Measurements from ENCODE around the gene LAMA3.

The LAMA3 gene

DNA sequence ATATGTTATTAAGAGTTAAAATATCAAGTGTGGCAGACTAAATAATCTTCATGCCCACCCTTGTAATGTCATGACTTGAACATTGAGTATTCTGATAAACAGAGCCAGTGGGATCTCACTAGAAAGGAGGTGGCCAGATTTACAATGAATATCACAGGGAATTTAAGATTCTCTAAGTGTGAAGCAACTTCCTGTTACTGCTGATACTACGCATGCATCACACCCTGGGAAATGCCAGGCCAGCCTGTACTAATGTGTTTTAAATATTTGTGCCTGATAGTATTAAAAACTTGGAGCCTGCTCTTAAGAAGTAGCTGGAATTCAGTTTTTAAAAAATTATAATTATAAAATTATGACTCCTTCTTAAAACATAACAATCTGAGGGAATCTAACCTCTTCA is 148.3 kb downstream of the LAMA3 start:
- H3K4me1 ChIP-seq (ENCODE audit: control insufficient read depth, insufficient read depth, low read length), result no peaks in the 10 kb centered on the region
- H3K9ac ChIP-seq (ENCODE audit: low read length in 2 of 2), result no peak overlapping the region
- no peaks in the 10 kb centered on the region for H3K9me3 ChIP-seq (ENCODE audit: control insufficient read depth in 2 of 2, low read length in 2 of 2)
- H3K27ac ChIP-seq (ENCODE audit: low read length), result no peak overlapping the region
- H3K4me3 ChIP-seq (ENCODE audit: low read length in 2 of 2), result no peak overlapping the region
- H3K27me3 ChIP-seq (ENCODE audit: control insufficient read depth in 1 of 2, insufficient read depth in 2 of 2, low read length in 2 of 2), result no peaks in the 10 kb centered on the region
- H3K36me3 ChIP-seq (ENCODE audit: control insufficient read depth in 2 of 2, insufficient read depth in 2 of 2, low read length in 2 of 2), result no peaks in the 10 kb centered on the region

DNA sequence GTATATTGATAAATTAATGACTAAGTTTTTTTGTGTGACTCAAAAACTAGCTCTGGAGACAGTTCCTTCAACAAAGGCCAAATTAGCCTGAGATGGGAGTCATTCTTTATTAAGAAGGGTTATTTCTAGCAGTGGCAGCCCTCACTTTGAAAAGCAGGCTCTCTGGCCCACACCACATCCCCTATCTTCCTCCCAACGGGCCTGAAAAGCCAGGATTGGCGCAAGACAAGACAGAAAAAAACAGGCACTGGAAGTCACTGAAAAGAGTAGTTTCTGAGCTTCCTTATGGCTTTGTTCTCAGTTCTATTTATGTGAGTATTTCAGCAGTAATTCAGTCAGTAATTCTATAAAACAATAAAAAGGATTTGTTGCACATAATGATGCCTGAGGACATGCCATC is 149.0 kb downstream of the LAMA3 start:
- no peaks in the 10 kb centered on the region for H3K9me3 ChIP-seq (ENCODE audit: control insufficient read depth in 2 of 2, low read length in 2 of 2)
- no peak overlapping the region for H3K9ac ChIP-seq (ENCODE audit: low read length in 2 of 2)
- H3K27ac ChIP-seq (ENCODE audit: low read length), result no peak overlapping the region
- no peaks in the 10 kb centered on the region for H3K27me3 ChIP-seq (ENCODE audit: control insufficient read depth in 1 of 2, insufficient read depth in 2 of 2, low read length in 2 of 2)
- no peak overlapping the region for H3K4me3 ChIP-seq (ENCODE audit: low read length in 2 of 2)
- no peaks in the 10 kb centered on the region for H3K4me1 ChIP-seq (ENCODE audit: control insufficient read depth, insufficient read depth, low read length)
- H3K36me3 ChIP-seq (ENCODE audit: control insufficient read depth in 2 of 2, insufficient read depth in 2 of 2, low read length in 2 of 2), result no peaks in the 10 kb centered on the region

DNA sequence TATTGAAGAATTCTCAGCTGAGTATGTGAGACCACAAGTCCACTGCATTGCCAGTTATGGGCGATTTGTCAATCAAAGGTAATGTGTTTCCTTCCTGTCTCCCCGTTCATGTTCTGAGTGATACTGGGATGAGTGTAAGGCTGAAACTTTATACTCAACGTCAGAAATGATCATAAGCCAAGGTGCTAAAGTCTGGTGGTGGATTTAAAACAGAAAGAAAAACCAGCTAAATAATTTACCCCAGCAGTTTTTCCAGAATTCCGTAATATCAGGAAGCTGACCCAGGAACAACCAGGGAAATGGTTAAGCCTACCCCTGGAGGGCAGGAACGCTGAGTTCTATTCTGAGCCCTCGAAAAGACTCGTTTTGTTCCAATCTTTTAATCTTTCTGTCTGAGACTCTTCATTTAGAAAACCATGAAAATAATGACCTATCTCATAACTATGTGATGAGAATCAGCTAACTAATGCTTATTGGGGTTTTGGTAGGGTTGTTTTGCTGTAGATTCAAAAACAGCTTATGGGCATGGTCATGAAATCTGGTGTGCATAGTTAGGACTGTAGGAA is 149.6 kb downstream of the LAMA3 start:
- Histone ChIP-seq H3K4me1 (ENCODE audit: control insufficient read depth, insufficient read depth, low read length) (no peaks in the 10 kb centered on the region), H3K27me3 (ENCODE audit: control insufficient read depth in 1 of 2, insufficient read depth in 2 of 2, low read length in 2 of 2) (no peaks in the 10 kb centered on the region), H3K27ac (ENCODE audit: low read length) (no peak overlapping the region), H3K36me3 (ENCODE audit: control insufficient read depth in 2 of 2, insufficient read depth in 2 of 2, low read length in 2 of 2) (no peaks in the 10 kb centered on the region), H3K9me3 (ENCODE audit: control insufficient read depth in 2 of 2, low read length in 2 of 2) (no peaks in the 10 kb centered on the region), H3K4me3 (ENCODE audit: low read length in 2 of 2) (no peak overlapping the region), H3K9ac (ENCODE audit: low read length in 2 of 2) (no peak overlapping the region)

DNA sequence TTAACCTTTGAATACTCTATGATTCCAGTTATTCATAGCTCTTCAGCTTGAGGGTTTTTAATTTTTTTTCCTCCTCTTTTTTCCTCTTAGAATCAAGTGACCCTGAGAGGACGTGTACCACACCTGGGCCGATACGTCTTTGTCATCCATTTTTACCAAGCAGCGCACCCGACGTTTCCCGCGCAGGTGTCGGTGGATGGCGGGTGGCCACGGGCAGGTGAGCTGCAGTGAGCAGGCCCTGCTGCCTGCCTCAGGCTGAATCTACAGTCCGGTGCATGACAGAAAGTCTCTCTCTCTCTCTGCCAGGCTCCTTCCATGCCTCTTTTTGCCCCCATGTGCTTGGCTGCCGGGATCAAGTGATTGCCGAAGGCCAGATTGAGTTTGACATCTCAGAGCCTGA is 153.1 kb downstream of the LAMA3 start:
- no peak overlapping the region for H3K4me3 ChIP-seq (ENCODE audit: low read length in 2 of 2)
- no peak overlapping the region for H3K9ac ChIP-seq (ENCODE audit: low read length in 2 of 2)
- H3K9me3 ChIP-seq (ENCODE audit: control insufficient read depth in 2 of 2, low read length in 2 of 2), result no peaks in the 10 kb centered on the region
- H3K27me3 ChIP-seq (ENCODE audit: control insufficient read depth in 1 of 2, insufficient read depth in 2 of 2, low read length in 2 of 2), result no peaks in the 10 kb centered on the region
- H3K36me3 ChIP-seq (ENCODE audit: control insufficient read depth in 2 of 2, insufficient read depth in 2 of 2, low read length in 2 of 2), result no peaks in the 10 kb centered on the region
- H3K27ac ChIP-seq (ENCODE audit: low read length), result no peak overlapping the region
- H3K4me1 ChIP-seq (ENCODE audit: control insufficient read depth, insufficient read depth, low read length), result no peaks in the 10 kb centered on the region

DNA sequence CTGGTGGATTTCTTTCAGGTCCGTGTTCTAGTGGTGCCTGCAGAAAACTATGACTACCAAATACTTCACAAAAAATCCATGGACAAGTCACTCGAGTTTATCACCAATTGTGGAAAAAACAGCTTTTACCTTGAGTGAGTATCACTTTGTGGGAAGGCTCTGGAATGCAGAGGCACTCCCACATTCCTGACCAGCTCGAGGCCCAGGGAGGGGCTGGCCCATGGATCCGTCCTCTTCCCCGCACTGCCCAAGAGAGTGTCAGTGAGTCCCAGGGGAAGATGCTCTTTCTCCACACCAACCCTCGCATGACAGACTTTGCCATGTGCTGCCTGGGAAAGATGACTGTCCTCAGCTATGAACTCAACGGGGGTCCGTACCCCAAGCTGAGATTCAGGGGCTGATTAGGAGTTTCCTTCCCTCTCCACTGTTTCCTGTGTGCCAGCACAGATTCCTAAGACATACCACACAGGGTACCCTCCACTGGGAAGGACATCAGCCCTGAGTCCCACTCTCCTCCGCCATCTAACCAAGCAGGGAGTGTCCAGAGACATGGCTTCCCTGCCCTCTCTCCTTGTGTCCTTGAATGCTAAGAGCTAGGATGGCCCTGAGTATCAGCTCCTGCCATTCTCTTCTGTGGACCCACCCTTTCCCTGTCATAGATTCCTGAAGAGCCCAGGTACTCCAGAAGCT is 155.9 kb downstream of the LAMA3 start:
- H3K27ac ChIP-seq (ENCODE audit: low read length), result no peak overlapping the region
- H3K4me1 ChIP-seq (ENCODE audit: control insufficient read depth, insufficient read depth, low read length), result no peaks in the 10 kb centered on the region
- no peak overlapping the region for H3K4me3 ChIP-seq (ENCODE audit: low read length in 2 of 2)
- H3K36me3 ChIP-seq (ENCODE audit: control insufficient read depth in 2 of 2, insufficient read depth in 2 of 2, low read length in 2 of 2), result no peaks in the 10 kb centered on the region
- H3K9me3 ChIP-seq (ENCODE audit: control insufficient read depth in 2 of 2, low read length in 2 of 2), result no peaks in the 10 kb centered on the region
- H3K9ac ChIP-seq (ENCODE audit: low read length in 2 of 2), result no peak overlapping the region
- no peaks in the 10 kb centered on the region for H3K27me3 ChIP-seq (ENCODE audit: control insufficient read depth in 1 of 2, insufficient read depth in 2 of 2, low read length in 2 of 2)

DNA sequence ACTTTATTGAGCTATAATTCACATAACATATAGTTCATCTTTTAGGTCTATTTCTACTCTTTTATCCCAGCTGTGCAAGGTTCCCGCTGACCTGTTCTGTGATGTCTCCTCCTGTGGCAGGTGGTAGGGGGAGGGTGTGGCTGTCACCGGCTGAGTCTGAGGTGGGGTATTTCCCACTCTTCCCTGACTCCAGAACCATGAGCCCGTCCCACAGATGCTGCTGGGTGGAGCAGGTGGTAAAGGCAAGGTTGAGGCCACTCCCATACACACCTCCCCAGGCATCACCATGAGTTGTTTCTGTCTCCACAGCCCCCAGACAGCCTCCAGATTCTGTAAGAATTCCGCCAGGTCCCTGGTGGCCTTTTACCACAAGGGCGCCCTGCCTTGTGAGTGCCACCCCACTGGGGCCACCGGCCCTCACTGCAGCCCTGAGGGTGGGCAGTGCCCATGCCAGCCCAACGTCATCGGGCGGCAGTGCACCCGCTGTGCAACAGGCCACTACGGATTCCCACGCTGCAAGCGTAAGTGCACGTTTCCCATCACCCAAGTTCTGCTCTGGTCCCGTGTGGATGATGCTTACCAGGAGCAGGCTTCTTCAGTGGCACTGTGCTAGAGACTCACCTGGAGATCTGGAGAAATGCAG is 156.9 kb downstream of the LAMA3 start:
- Histone ChIP-seq H3K27ac (ENCODE audit: low read length) (no peak overlapping the region), H3K27me3 (ENCODE audit: control insufficient read depth in 1 of 2, insufficient read depth in 2 of 2, low read length in 2 of 2) (no peaks in the 10 kb centered on the region), H3K4me3 (ENCODE audit: low read length in 2 of 2) (no peak overlapping the region), H3K4me1 (ENCODE audit: control insufficient read depth, insufficient read depth, low read length) (no peaks in the 10 kb centered on the region), H3K36me3 (ENCODE audit: control insufficient read depth in 2 of 2, insufficient read depth in 2 of 2, low read length in 2 of 2) (no peaks in the 10 kb centered on the region), H3K9me3 (ENCODE audit: control insufficient read depth in 2 of 2, low read length in 2 of 2) (no peaks in the 10 kb centered on the region), H3K9ac (ENCODE audit: low read length in 2 of 2) (no peak overlapping the region)

DNA sequence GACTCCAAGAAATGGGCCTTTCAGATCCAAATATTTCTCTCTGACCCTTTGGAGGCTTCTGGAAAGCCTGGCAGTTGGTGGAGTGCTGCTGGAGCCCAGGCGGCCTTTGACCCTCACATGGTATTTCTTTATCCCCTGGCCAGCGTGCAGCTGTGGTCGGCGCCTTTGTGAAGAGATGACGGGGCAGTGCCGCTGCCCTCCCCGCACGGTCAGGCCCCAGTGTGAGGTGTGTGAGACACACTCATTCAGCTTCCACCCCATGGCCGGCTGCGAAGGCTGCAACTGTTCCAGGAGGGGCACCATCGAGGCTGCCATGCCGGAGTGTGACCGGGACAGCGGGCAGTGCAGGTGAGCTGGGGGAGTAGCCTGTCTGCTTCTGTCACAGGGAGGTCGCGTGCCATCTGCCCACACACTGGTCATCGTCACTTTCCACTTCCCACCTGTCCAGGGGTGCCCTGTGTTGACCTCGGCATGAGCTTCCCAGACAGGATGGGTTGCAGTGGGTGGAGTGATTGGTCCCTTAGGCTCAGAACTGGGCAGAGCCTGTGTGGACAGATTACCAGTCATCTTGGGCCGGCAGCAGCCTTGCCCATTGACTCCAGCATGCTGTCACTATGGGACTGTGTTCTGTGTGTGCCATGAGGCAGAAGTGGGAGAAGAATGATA is 158.2 kb downstream of the LAMA3 start:
- Histone ChIP-seq H3K9me3 (ENCODE audit: control insufficient read depth in 2 of 2, low read length in 2 of 2) (no peaks in the 10 kb centered on the region), H3K27me3 (ENCODE audit: control insufficient read depth in 1 of 2, insufficient read depth in 2 of 2, low read length in 2 of 2) (no peaks in the 10 kb centered on the region), H3K27ac (ENCODE audit: low read length) (no peak overlapping the region), H3K36me3 (ENCODE audit: control insufficient read depth in 2 of 2, insufficient read depth in 2 of 2, low read length in 2 of 2) (no peaks in the 10 kb centered on the region), H3K4me3 (ENCODE audit: low read length in 2 of 2) (no peak overlapping the region), H3K4me1 (ENCODE audit: control insufficient read depth, insufficient read depth, low read length) (no peaks in the 10 kb centered on the region), H3K9ac (ENCODE audit: low read length in 2 of 2) (no peak overlapping the region)

DNA sequence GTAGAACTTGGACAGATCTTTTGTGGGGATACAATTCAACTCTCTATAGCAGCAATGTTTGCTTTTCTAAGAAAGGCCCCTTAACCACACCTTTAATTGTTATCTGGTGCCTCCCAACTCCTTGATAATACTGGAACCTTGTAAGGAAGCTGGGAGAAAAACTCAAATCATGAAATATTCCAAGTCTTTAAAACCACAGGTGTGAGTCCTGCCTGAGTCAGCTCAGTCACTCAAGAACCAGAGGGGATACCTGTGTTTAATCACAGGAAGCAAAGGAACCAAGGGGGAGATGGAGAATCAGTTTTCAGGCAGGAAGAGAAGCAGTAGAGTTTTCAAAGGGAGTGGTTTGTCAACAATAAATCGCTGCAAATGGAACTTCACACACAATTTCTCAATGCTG is 159.9 kb downstream of the LAMA3 start:
- H3K27me3 ChIP-seq (ENCODE audit: control insufficient read depth in 1 of 2, insufficient read depth in 2 of 2, low read length in 2 of 2), result no peaks in the 10 kb centered on the region
- no peak overlapping the region for H3K4me3 ChIP-seq (ENCODE audit: low read length in 2 of 2)
- no peaks in the 10 kb centered on the region for H3K9me3 ChIP-seq (ENCODE audit: control insufficient read depth in 2 of 2, low read length in 2 of 2)
- no peak overlapping the region for H3K9ac ChIP-seq (ENCODE audit: low read length in 2 of 2)
- no peak overlapping the region for H3K27ac ChIP-seq (ENCODE audit: low read length)
- no peaks in the 10 kb centered on the region for H3K36me3 ChIP-seq (ENCODE audit: control insufficient read depth in 2 of 2, insufficient read depth in 2 of 2, low read length in 2 of 2)
- H3K4me1 ChIP-seq (ENCODE audit: control insufficient read depth, insufficient read depth, low read length), result peaks cover 2% of the 10 kb centered on the region

DNA sequence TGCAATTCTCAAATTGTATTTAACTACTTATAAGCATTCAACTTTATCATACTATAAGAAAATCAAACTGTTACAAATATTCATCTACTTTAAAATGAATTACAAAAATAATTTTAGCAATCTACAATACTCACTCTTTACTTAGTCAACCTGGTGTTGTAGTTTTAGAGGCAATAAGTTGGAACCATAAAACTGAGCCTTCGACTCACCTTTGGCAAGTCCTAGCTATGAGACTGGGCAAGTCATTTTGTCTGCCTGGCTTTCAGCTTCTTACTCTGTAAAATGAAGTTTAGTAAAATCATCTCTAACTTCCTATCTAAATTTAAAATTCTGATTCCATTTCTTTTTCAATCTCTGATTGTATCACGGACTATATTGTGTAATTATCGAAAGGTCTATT is 161.0 kb downstream of the LAMA3 start:
- H3K36me3 ChIP-seq (ENCODE audit: control insufficient read depth in 2 of 2, insufficient read depth in 2 of 2, low read length in 2 of 2), result no peaks in the 10 kb centered on the region
- H3K27ac ChIP-seq (ENCODE audit: low read length), result no peak overlapping the region
- H3K4me1 ChIP-seq (ENCODE audit: control insufficient read depth, insufficient read depth, low read length), result peaks cover 2% of the 10 kb centered on the region
- no peak overlapping the region for H3K4me3 ChIP-seq (ENCODE audit: low read length in 2 of 2)
- H3K27me3 ChIP-seq (ENCODE audit: control insufficient read depth in 1 of 2, insufficient read depth in 2 of 2, low read length in 2 of 2), result no peaks in the 10 kb centered on the region
- no peak overlapping the region for H3K9ac ChIP-seq (ENCODE audit: low read length in 2 of 2)
- no peaks in the 10 kb centered on the region for H3K9me3 ChIP-seq (ENCODE audit: control insufficient read depth in 2 of 2, low read length in 2 of 2)

DNA sequence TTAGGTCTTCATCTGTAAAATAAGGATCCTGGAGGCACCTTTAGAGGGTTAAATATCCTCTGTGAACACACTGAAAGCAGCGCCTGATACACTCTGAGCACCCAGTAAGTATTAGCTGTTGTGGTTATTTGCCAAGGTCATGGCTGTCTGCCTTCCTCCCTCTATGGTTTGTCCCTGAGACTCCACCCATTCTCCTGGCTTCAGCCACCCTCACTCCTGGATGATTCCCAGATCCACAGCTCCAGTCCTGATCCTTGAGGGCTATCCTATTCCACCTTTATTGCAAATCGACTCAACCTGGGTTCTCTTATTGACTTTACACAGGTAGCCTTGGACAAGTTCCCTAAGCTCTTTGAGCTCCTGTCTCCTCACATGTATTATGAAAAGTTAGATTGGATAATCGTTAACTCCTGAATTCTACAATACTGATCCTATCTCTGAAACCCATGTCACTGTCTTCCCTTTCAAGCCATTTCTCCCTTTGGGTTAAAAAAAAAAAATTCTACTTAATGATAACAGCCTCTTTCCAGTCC is 162.3 kb downstream of the LAMA3 start:
- H3K36me3 ChIP-seq (ENCODE audit: control insufficient read depth in 2 of 2, insufficient read depth in 2 of 2, low read length in 2 of 2), result no peaks in the 10 kb centered on the region
- H3K27me3 ChIP-seq (ENCODE audit: control insufficient read depth in 1 of 2, insufficient read depth in 2 of 2, low read length in 2 of 2), result no peaks in the 10 kb centered on the region
- peaks cover 2% of the 10 kb centered on the region for H3K4me1 ChIP-seq (ENCODE audit: control insufficient read depth, insufficient read depth, low read length)
- H3K9me3 ChIP-seq (ENCODE audit: control insufficient read depth in 2 of 2, low read length in 2 of 2), result no peaks in the 10 kb centered on the region
- no peak overlapping the region for H3K27ac ChIP-seq (ENCODE audit: low read length)
- H3K9ac ChIP-seq (ENCODE audit: low read length in 2 of 2), result no peak overlapping the region
- no peak overlapping the region for H3K4me3 ChIP-seq (ENCODE audit: low read length in 2 of 2)
